Body of pancreas (tissue), 4 donors: ENCODE results near the gene NPM3. TPM values are rescaled to one million over a fixed set of nuclear protein-coding genes. Genes with fewer than 3 reads are reported as not detected.
A peak's percentile ranks its signal among the peaks of the same experiment; 100 is the strongest.

Source experiments
- ATAC-seq: fragments of 150-250 bp; one replicate; pipeline ENCODE4 v1.9.1; 2016
- DNase-seq, 4 donors: peaks; one replicate each; pipeline ENCODE4 v3.0.0-alpha.2; 2019
- H3K27ac ChIP-seq, 4 donors: fragments of 200-600 bp; sonication (generic); 1 replicate in 3 of 4; 2 replicates in 1 of 4; pipeline versions ENCODE4 v1.5.1 to v1.6.1; 2016 to 2019; ENCODE audit warnings: mild to moderate bottlenecking in 1 of 4, mixed read lengths in 1 of 4, moderate library complexity in 1 of 4
- H3K27me3 ChIP-seq, 2 donors: fragments of 200-600 bp; sonication (generic); one replicate each; pipeline ENCODE4 v1.6.0; 2016; ENCODE audit warnings: mild to moderate bottlenecking in 1 of 2
- H3K36me3 ChIP-seq, 2 donors: fragments of 200-600 bp; sonication (generic); replicated peaks in 1 of 2; 2 replicates each; pipeline ENCODE4 v1.5.1; 2016; ENCODE audit warnings: low read depth in 2 of 2; ENCODE audit not compliant: insufficient read depth in 1 of 2
- H3K4me1 ChIP-seq: fragments of 200-600 bp; sonication (generic); one replicate; pipeline ENCODE4 v1.6.0; 2016
- H3K4me3 ChIP-seq, 2 donors: fragments of 200-600 bp; sonication (generic); 1 replicate in 1 of 2; 2 replicates in 1 of 2; pipeline ENCODE4 v1.5.1; 2016 to 2019
- H3K9me3 ChIP-seq, 3 donors: fragments of 200-600 bp; sonication (generic); 1 replicate in 2 of 3; 2 replicates in 1 of 3; pipeline ENCODE4 v1.5.1; 2016
- POLR2A ChIP-seq, 3 donors: fragments of 450-650 bp; IDR thresholded peaks; one replicate each; pipeline ENCODE4 v1.6.1; 2016; ENCODE audit warnings: antibody characterized with exemption in 3 of 3, mild to moderate bottlenecking in 2 of 3
- WGBS, 2 donors: methylation state at CpG; one replicate each; pipeline ENCODE4 v1.1.5; 2017; 5-methylcytosine and 5-hydroxymethylcytosine counted together
- intact Hi-C: fragments of 100-400 bp; cut with DNase I; formaldehyde crosslinking; loops from one replicate; pipeline ENCODE4 v1.15.1; 2023
- total RNA-seq, 2 donors: library from RNA; depleted of rRNA; stranded (reverse); fragments of >200 nt; gene quantifications; one replicate each; pipeline ENCODE4 v1.1.0, GENCODE V29; 2016
- TF ChIP-seq, protein P1 (sequence below), 7 experiments: fragments of 450-650 bp in 4 of 7; fragments of 200-600 bp in 3 of 7; sonication (generic) in 3 of 7; IDR thresholded peaks; one replicate each; pipeline ENCODE4 v1.5.1; 2016 to 2019; ENCODE audit warnings: antibody characterized with exemption in 7 of 7

Gene NPM3
- total RNA-seq, 2 donors from 2014 or later, result 8.3 to 18.1 TPM

DNA sequence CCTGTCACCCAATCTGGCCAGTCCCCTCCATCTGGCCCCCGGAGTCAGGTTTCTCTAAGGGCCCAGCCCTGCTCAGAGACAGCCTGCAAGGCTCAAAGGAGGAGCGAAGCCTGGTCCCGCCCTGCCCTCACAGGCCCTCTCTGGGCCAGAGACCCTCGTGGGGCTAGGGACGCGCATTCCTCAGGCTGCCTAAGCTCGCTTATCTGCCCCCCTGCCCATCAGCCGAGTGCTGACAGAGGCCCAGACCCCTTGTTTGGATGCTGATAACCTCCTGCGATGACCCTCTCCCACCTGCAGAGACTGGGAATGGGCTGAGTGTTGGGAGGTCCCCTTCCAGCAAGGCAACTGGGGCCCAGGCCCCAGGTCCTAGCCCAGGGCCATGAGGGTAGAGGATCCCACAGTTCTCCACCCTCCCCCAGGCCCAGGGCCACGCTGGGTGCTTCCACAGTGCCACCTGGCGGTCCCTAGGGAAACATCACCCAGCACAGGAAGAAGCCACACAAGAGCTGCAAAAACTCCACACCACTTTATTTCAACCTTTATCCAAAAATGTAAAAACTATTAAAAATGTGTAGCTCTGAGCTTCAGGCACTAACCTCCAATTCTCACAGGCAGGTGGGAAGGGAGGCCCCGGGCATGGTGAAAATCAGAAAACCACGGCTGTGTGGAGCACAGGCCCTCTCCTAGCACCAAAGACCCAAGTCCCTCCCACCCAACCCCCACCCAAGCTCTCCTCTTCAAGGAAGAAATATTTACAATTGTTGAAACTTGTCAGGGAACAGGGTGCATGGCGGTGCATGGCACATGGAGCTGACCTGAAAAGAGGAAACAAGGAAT is 2.2 kb downstream of the NPM3 start:
- peaks cover 0 to 12% of the 10 kb centered on the region in 2 donors for H3K27me3 ChIP-seq
- 39 to 46% methylated on average over 4 to 14 of the region's 14 CpGs for WGBS, 2 donors
- intact Hi-C loops, result no loop called here
- H3K4me3 ChIP-seq, result no peak overlapping the region
- ATAC-seq (peak; percentile 41), DNase-seq (peak; percentile 62 to 72 (median 68))
- peaks cover 0 to 2% of the 10 kb centered on the region in 2 donors for H3K36me3 ChIP-seq
- H3K9me3 ChIP-seq, result no peaks in the 10 kb centered on the region
- no peak overlapping the region for H3K27ac ChIP-seq
- H3K4me1 ChIP-seq, result peaks cover 53% of the 10 kb centered on the region
- no peak for TF ChIP-seq POLR2A (IDR thresholded peaks at IDR 0.05)
- TF ChIP-seq, protein P1, sequence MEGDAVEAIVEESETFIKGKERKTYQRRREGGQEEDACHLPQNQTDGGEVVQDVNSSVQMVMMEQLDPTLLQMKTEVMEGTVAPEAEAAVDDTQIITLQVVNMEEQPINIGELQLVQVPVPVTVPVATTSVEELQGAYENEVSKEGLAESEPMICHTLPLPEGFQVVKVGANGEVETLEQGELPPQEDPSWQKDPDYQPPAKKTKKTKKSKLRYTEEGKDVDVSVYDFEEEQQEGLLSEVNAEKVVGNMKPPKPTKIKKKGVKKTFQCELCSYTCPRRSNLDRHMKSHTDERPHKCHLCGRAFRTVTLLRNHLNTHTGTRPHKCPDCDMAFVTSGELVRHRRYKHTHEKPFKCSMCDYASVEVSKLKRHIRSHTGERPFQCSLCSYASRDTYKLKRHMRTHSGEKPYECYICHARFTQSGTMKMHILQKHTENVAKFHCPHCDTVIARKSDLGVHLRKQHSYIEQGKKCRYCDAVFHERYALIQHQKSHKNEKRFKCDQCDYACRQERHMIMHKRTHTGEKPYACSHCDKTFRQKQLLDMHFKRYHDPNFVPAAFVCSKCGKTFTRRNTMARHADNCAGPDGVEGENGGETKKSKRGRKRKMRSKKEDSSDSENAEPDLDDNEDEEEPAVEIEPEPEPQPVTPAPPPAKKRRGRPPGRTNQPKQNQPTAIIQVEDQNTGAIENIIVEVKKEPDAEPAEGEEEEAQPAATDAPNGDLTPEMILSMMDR (IDR thresholded peaks at IDR 0.05), result peak; percentile 76 to 91 (median 83)

DNA sequence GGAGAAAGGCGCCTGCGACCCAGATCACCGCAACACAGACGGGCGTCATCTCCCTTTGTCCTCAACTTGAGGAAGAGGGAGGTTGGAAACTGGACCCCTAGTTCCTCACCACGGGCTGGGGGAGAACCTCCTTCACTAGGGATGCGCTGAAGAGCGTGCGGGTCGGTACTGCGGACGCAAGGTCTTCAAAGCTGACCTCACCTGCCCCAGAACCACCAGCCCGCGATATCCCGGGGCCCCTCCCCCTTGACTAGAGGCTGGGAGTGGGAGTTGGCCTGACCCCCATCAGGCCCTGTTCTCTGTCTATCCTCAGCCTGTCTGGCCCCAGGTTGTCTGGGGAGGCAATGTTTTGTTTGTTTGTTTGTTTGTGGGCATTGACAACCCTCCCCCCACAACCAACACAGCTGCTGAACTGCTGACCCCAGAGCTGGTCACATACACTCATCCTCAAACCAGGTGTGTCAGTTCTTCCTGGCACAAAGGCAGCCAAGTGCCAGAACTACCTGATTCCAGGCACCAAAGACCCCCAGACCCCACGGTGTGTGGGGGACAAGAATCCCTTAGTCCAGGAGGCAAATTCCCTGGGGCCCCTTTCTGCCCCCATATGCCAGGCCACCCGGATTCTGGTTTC is 2.9 kb downstream of the NPM3 start:
- intact Hi-C loops, result no loop called here
- Histone ChIP-seq H3K27me3 (peaks cover 0 to 15% of the 10 kb centered on the region in 2 donors), H3K27ac (no peak overlapping the region), H3K4me1 (peaks cover 56% of the 10 kb centered on the region), H3K9me3 (no peaks in the 10 kb centered on the region), H3K36me3 (no peaks in the 10 kb centered on the region), H3K4me3 (no peak overlapping the region)
- DNase-seq (no peak), ATAC-seq (no peak)
- no peak for TF ChIP-seq POLR2A (IDR thresholded peaks at IDR 0.05)
- TF ChIP-seq, protein P1 (IDR thresholded peaks at IDR 0.05), result no peak
- 13 to 66% methylated on average over 2 to 17 of the region's 17 CpGs for WGBS, 2 donors

DNA sequence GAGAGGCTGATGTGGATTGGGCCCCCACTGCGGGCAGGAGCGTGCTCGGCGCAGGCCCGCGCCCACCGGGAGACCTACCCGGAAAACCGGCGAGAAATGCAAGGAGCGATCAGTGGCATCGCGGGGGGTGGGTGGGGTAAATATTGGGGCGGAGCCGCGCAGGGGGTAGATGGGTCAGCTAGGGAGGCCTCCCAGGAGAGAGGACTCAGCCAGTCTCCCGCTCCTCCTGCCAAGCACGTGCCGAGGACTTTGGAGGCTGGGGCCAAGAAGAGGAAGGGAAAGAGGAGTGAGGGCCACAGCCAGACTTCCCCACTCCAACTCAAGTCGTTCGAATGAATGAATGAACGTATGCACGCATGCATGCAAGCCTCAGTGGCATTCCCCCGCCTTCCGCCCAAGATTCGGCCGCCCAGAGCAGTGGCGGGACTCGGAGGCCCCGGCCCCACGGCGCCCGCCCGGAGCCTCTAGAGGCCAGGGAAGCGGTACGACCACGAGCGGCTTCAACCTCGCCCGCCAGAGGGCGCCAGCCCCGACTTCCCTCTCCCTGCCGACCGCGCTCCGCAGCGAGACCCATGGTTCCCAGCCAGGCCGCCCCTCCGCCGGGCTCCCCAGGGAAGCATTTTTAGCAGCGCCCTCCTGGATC is 3.6 kb downstream of the NPM3 start:
- H3K4me3 ChIP-seq, result peak overlapping the region in 1 of 2 donors; percentile 14
- peaks cover 63% of the 10 kb centered on the region for H3K4me1 ChIP-seq
- 2% methylated on average over 23 to 49 of the region's 51 CpGs for WGBS, 2 donors

DNA sequence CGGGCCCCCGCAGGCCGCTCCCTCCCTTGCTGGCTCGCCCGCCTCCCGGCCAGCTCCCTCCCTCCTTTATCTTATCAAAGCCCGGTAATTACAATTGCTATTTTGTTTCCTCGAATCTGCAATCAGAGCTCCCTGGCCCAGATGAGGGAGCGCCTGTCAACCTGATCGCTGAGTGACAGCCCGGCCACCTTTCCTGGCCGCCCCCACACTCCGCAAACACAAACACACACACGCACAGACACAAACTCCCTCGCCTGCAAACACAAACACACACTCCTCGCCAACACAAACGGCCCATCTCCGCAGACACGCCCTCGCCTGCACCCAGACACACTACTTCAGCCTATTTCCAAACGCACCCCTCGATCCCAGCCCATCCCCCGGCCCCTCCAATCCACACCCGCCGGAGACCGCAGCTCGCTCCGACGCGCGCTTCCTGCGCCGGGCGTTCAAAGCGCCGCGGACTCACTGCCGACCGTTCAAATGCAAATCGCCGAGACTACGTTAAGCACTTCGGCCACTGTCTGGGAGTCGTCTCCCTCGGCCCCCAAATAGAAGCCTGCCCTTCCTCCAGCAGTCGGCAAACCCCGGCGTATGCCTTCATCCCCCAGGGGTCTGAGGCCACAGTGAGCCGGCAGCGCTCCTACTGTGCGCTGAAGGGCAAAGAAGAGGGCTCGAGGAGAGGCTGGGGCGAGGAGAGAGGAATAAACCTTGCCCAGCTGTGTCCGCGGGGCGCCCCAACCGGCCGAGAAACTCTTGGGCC is 4.3 kb downstream of the NPM3 start:
- H3K4me1 ChIP-seq, result peaks cover 67% of the 10 kb centered on the region
- 2 to 5% methylated on average over 38 to 58 of the region's 58 CpGs for WGBS, 2 donors
- ATAC-seq, result peak; percentile 39
- intact Hi-C loops, result loop anchor here (10.0 kb wide), 2 partner anchors 174 to 564 kb away; no protein-coding TSS in a partner anchor
- TF ChIP-seq POLR2A (IDR thresholded peaks at IDR 0.05), result no peak
- TF ChIP-seq, protein P1 (IDR thresholded peaks at IDR 0.05), result peak in 1 of 7 experiments; percentile 3
- no peaks in the 10 kb centered on the region for H3K36me3 ChIP-seq
- no peaks in the 10 kb centered on the region for H3K9me3 ChIP-seq
- peak overlapping the region in 1 of 2 donors; percentile 14 for H3K4me3 ChIP-seq
- no peak overlapping the region for H3K27ac ChIP-seq
- H3K27me3 ChIP-seq, result peaks cover 0 to 26% of the 10 kb centered on the region in 2 donors
- DNase-seq, result peak; percentile 34 to 55 (median 42)

More for the DNA sequence above, 3.6 kb downstream of the NPM3 start:
- no peaks in the 10 kb centered on the region for H3K36me3 ChIP-seq
- peaks cover 0 to 21% of the 10 kb centered on the region in 2 donors for H3K27me3 ChIP-seq
- TF ChIP-seq, protein P1 (IDR thresholded peaks at IDR 0.05), result peak; percentile 75 to 93 (median 82)
- no peak for TF ChIP-seq POLR2A (IDR thresholded peaks at IDR 0.05)
- H3K27ac ChIP-seq, result no peak overlapping the region
- H3K9me3 ChIP-seq, result no peaks in the 10 kb centered on the region
- intact Hi-C loops, result loop anchor here (10.0 kb wide), 2 partner anchors 175 to 565 kb away; no protein-coding TSS in a partner anchor
- ATAC-seq, result peak; percentile 68
- peak; percentile 80 to 86 (median 83) for DNase-seq
